MM.1S (cell line): ENCODE measurements around the gene SH3BP4.

Source experiments
- DNase-seq: peaks from one replicate; pipeline ENCODE4 v3.0.0-alpha.2; 2015
- H2AFZ ChIP-seq: fragments of 300-600 bp; sonication (generic); 2 replicates; pipeline ENCODE4 v1.6.0; 2016; ENCODE audit warnings: antibody characterized with exemption, low read length
- H3F3A ChIP-seq: fragments of 300-600 bp; sonication (generic); 2 replicates; pipeline ENCODE4 v1.6.1; 2016; ENCODE audit warnings: mild to moderate bottlenecking, antibody characterized with exemption, low read length, moderate library complexity, mixed read lengths; ENCODE audit not compliant: insufficient read depth
- H3K27ac ChIP-seq: fragments of 300-600 bp; sonication (generic); 2 replicates; pipeline ENCODE4 v1.5.1; 2016; ENCODE audit warnings: mild to moderate bottlenecking, low read length
- H3K27me3 ChIP-seq: fragments of 300-600 bp; sonication (generic); replicated peaks from 2 replicates; pipeline ENCODE4 v1.6.0; 2016; ENCODE audit warnings: low read length; ENCODE audit not compliant: insufficient read depth
- H3K36me3 ChIP-seq: fragments of 300-600 bp; sonication (generic); replicated peaks from 2 replicates; pipeline ENCODE4 v1.6.1; 2016; ENCODE audit warnings: mild to moderate bottlenecking, low read length, mixed read lengths; ENCODE audit not compliant: insufficient read depth
- H3K4me1 ChIP-seq: fragments of 300-600 bp; sonication (generic); 2 replicates; pipeline ENCODE4 v1.6.1; 2016; ENCODE audit warnings: low read length, mixed read lengths
- H3K4me2 ChIP-seq: fragments of 300-600 bp; sonication (generic); 2 replicates; pipeline ENCODE4 v1.6.0; 2016; ENCODE audit warnings: low read depth, low read length
- H3K4me3 ChIP-seq: fragments of 300-600 bp; sonication (generic); 2 replicates; pipeline ENCODE4 v1.5.1; 2016; ENCODE audit warnings: low read length, mixed read lengths
- H3K79me2 ChIP-seq: fragments of 300-600 bp; sonication (generic); 2 replicates; pipeline ENCODE4 v1.6.1; 2016; ENCODE audit warnings: mixed run types, low read length, mixed read lengths
- H3K9ac ChIP-seq: fragments of 300-600 bp; sonication (generic); 2 replicates; pipeline ENCODE4 v1.6.1; 2016; ENCODE audit warnings: low read length, mixed read lengths
- H3K9me2 ChIP-seq: fragments of 300-600 bp; sonication (generic); replicated peaks from 2 replicates; pipeline ENCODE4 v1.6.1; 2016; ENCODE audit warnings: mild to moderate bottlenecking, low read length, mixed read lengths; ENCODE audit not compliant: insufficient read depth
- H3K9me3 ChIP-seq: fragments of 300-600 bp; sonication (generic); replicated peaks from 2 replicates; pipeline ENCODE4 v1.6.1; 2016; ENCODE audit warnings: mild to moderate bottlenecking, low read length, mixed read lengths; ENCODE audit not compliant: insufficient read depth
- H4K20me1 ChIP-seq: fragments of 300-600 bp; sonication (generic); 2 replicates; pipeline ENCODE4 v1.6.1; 2016; ENCODE audit warnings: mild to moderate bottlenecking, low read length, moderate library complexity, mixed read lengths; ENCODE audit not compliant: insufficient read depth
- CTCF ChIP-seq: fragments of 300-600 bp; sonication (generic); IDR thresholded peaks from 2 replicates; pipeline ENCODE4 v1.5.1; 2016; ENCODE audit warnings: antibody characterized with exemption, low read length, mixed read lengths
- EZH2 ChIP-seq: fragments of 300-600 bp; sonication (generic); optimal IDR thresholded peaks from 2 replicates; pipeline ENCODE3; 2017; ENCODE audit warnings: low read depth, mild to moderate bottlenecking, antibody characterized with exemption, low read length, mixed read lengths
- EZH2phosphoT487 ChIP-seq: fragments of 300-600 bp; sonication (generic); IDR thresholded peaks from 2 replicates; pipeline ENCODE4 v1.6.1; 2018; ENCODE audit warnings: antibody characterized with exemption, low read length

Gene SH3BP4

GRCh38 chr2:234950730-234951663 is 820 bp upstream of the SH3BP4 start:
- H3K4me3 ChIP-seq, result no peak overlapping the region
- TF ChIP-seq CTCF (no peak), EZH2 (no peak)
- H4K20me1 ChIP-seq, result no peaks in the 10 kb centered on the region
- H3K79me2 ChIP-seq, result peaks cover 4% of the 10 kb centered on the region; the same call in 1 of the 2 replicates
- DNase-seq, result no peak
- no peaks in the 10 kb centered on the region for H3F3A ChIP-seq
- H3K36me3 ChIP-seq, result no peaks in the 10 kb centered on the region
- H3K9me2 ChIP-seq, result no peaks in the 10 kb centered on the region
- no peak overlapping the region for H2AFZ ChIP-seq
- H3K9me3 ChIP-seq, result no peaks in the 10 kb centered on the region
- no peaks in the 10 kb centered on the region for H3K27me3 ChIP-seq
- no peak overlapping the region for H3K9ac ChIP-seq
- no peak overlapping the region for H3K27ac ChIP-seq
- peak overlapping the region; percentile 21; the same call in 1 of the 2 replicates for H3K4me2 ChIP-seq
- H3K4me1 ChIP-seq, result no peaks in the 10 kb centered on the region

- H3K27ac ChIP-seq, result no peak overlapping the region
- peak overlapping the region; percentile 46; the same call in 1 of the 2 replicates for H3K4me2 ChIP-seq
- no peaks in the 10 kb centered on the region for H3K4me1 ChIP-seq
- H3K27me3 ChIP-seq, result no peaks in the 10 kb centered on the region
- H3F3A ChIP-seq, result no peaks in the 10 kb centered on the region
- H3K9me2 ChIP-seq, result no peaks in the 10 kb centered on the region
- no peaks in the 10 kb centered on the region for H4K20me1 ChIP-seq
- H3K9me3 ChIP-seq, result no peaks in the 10 kb centered on the region
- peak; percentile 43 for DNase-seq
- H3K4me3 ChIP-seq, result peak overlapping the region; percentile 62
- peak overlapping the region; percentile 35; the same call in 1 of the 2 replicates for H2AFZ ChIP-seq
- H3K79me2 ChIP-seq, result peaks cover 4% of the 10 kb centered on the region; the same call in 1 of the 2 replicates
- TF ChIP-seq EZH2 (no peak), EZH2phosphoT487 (no peak), CTCF (no peak)
- H3K9ac ChIP-seq, result peak overlapping the region; percentile 28; the same call in 1 of the 2 replicates
- no peaks in the 10 kb centered on the region for H3K36me3 ChIP-seq
Observed at GRCh38 chr2:234952270-234953115, 676 bp downstream of the SH3BP4 start.

- Histone ChIP-seq H3K4me1 (no peaks in the 10 kb centered on the region), H3K4me2 (peak overlapping the region; percentile 46; the same call in 1 of the 2 replicates), H3K27me3 (no peaks in the 10 kb centered on the region), H3K36me3 (no peaks in the 10 kb centered on the region), H3F3A (no peaks in the 10 kb centered on the region), H3K9me2 (no peaks in the 10 kb centered on the region), H3K9ac (peak overlapping the region; percentile 28; the same call in 1 of the 2 replicates), H3K27ac (no peak overlapping the region), H3K79me2 (peaks cover 4% of the 10 kb centered on the region; the same call in 1 of the 2 replicates), H2AFZ (no peak overlapping the region), H3K9me3 (no peaks in the 10 kb centered on the region), H4K20me1 (no peaks in the 10 kb centered on the region), H3K4me3 (peak overlapping the region; percentile 62)
- TF ChIP-seq EZH2phosphoT487 (no peak), EZH2 (no peak), CTCF (no peak)
- DNase-seq, result no peak
Observed at GRCh38 chr2:234953116-234954031, 1.6 kb downstream of the SH3BP4 start.
